Fibroblast of gingiva (primary cell): ENCODE results near the gene MRPL33.

ENCODE experiments used
- DNase-seq: peaks from one replicate; pipeline ENCODE4 v3.0.0-alpha.2; 2011; ENCODE audit warnings: low read depth

Gene MRPL33

DNA sequence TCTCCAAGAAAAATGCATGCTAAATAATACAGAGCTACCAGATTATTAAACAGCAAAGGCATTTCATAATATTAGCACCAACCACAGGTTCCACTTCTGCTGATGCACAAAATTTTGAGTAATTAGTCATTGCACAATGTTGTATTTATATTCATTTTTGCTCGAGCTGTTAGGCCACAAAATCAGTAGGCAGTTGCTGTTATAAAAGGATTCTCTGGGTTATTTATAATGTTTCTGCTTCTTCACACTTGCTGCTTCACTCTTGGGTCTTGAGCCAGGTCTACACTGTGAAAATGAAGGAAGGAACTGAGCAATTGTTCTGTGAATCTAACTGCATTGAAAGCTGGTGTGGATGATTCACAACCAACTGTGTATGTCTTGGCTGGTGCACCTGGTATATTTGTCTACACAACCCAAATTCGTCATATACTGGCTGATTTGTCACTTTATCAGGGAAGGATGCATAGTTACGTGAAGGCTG is 38.3 kb downstream of the MRPL33 start:
- DNase-seq = peak; percentile 50

GRCh38 chr2:27810455-27810854 is 38.9 kb downstream of the MRPL33 start:
- DNase-seq = no peak

GRCh38 chr2:27811768-27812167 is 40.2 kb downstream of the MRPL33 start:
- DNase-seq = no peak

- no peak for DNase-seq
Observed at GRCh38 chr2:27814758-27815157, 43.2 kb downstream of the MRPL33 start.

DNA sequence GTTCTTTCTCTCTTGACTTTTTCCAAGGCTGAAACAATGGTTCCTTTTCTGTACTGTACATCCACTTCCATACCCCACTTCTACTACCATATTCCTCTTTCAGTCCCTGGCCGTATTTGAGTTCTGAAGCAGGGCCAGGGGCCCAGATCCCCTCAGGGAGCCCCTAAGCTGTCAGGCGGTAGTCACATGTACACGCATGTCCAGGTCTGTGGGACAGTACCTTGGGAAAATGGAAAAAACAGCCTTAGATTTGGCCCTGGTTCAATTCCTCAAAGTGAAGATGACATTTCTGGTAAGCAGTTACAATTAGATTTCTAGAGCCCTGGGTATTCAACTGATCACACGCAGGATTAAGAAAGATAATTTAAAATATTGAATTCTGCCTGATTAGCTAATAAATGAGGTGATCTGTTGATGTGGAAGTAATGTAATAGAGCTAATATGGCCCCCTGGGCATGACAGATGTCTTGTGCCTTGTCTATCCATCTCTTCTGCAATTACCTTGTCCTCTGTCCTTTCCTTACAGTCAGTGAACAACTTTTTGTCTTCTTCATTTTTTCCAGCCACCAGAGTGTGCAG is 44.4 kb downstream of the MRPL33 start:
- DNase-seq = no peak

DNA sequence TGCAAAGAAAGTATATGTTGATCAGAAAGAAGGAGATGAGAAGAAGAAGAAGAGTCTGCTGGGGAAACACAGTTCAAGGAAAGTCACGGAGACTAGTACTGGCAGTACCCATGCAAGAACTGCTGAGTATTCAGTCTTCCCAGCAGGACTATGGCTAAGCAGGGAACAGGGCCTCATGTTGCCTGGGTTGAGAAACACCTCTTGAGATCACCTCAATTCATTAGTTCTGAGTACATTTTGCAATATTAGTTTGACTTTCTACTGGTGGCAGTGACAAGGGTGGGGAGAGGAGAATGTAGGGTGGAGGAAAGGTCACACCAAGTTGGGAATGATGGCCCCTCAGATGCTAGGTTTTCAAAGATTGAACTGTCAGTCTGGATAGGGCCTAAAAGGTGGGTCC is 50.5 kb downstream of the MRPL33 start:
- DNase-seq = no peak

DNA sequence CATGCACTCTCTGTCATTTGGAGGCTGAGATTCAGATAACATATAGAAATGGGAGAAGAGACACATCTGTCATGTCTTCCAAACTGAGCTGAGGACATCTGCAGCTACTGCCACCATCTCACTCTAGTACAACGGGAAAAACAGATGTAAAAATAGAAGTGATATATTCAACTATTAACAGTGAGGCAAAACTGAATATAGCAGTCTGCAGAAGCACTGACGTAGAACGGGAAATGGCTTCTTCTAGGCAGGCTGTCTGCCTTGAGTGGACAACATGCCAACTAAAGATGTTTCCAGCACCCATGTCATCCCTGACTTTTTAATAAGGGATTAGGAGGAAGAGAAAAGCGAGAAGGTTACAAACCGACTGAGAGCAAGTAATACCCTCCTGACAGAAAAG is 51.6 kb downstream of the MRPL33 start:
- no peak for DNase-seq

DNA sequence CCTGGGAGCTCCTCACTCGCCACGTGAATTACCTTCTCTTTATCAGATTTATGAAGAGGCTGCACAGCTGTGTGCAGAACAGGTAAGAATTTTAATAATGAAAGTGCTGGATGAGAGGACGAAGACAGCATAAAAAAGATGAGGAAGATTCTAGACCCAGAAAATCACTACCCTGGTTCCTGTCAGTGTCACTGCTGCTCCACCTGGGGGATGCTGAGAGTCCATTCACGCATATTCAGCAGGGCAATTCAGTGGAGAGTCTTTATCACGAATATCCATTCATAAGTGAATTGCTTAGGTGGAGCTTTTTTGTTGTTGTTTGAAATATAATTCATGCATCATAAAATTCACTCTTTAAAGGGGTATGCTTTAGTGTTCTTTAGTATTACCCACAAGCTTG is 52.0 kb downstream of the MRPL33 start:
- DNase-seq = no peak

DNA sequence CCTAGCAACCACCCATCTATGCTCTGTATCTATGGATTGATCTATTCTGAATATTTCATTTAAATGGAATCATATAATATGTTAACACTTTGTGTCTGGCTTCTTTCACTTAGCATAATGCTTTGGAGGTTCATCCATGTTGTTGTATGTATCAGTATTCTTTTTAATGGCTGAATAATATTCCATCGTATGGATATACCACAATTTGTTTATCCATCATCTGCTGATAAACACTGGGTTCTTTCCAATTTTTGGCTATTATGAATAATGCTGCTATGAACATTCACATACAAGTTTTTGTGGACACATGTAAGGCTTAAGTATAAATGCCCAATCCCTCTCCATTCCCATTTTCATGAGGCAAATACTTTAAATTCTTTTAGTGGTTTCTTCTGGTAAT is 52.9 kb downstream of the MRPL33 start:
- no peak for DNase-seq

GRCh38 chr2:27828305-27828704 is 56.8 kb downstream of the MRPL33 start:
- no peak for DNase-seq
